HG03460 (cell line): ENCODE measurements around the gene UMPS.
"Not testable (repeated sequence)": the region's sequence is repeated elsewhere in the genome, so short reads cannot be mapped to it uniquely, and the experiment has no call there.

Experiments
- ATAC-seq: cut with Tn5 transposase; IDR thresholded peaks from one replicate; pipeline ENCODE4 v1.9.1; 2021; ENCODE audit not compliant: unreplicated experiment

UMPS gene

GRCh38 chr3:124707223-124707622, 23.0 kb upstream of the UMPS start:
- ATAC-seq: not testable (repeated sequence)

- no peak for ATAC-seq
Measured at GRCh38 chr3:124707656-124708062, 22.6 kb upstream of the UMPS start.

- no peak for ATAC-seq
Measured at GRCh38 chr3:124714223-124714853, 15.9 kb upstream of the UMPS start.

GRCh38 chr3:124722589-124722988, 7.7 kb upstream of the UMPS start:
- no peak for ATAC-seq

GRCh38 chr3:124730941-124731297, 667 bp downstream of the UMPS start:
- ATAC-seq: no peak

GRCh38 chr3:124731760-124732159, 1.5 kb downstream of the UMPS start:
- no peak for ATAC-seq

- ATAC-seq: no peak
Measured at GRCh38 chr3:124741027-124741426, 10.8 kb downstream of the UMPS start.

- no peak for ATAC-seq
Measured at GRCh38 chr3:124745756-124746155, 15.5 kb downstream of the UMPS start.

- no peak for ATAC-seq
Measured at GRCh38 chr3:124747111-124747981, 17.1 kb downstream of the UMPS start.

- ATAC-seq: no peak
Measured at GRCh38 chr3:124748560-124749198, 18.4 kb downstream of the UMPS start.

- ATAC-seq: not testable (repeated sequence)
Measured at GRCh38 chr3:124749877-124750276, 19.6 kb downstream of the UMPS start.

GRCh38 chr3:124751501-124751900, 21.2 kb downstream of the UMPS start:
- no peak for ATAC-seq

- ATAC-seq: no peak
Measured at GRCh38 chr3:124752051-124752450, 21.8 kb downstream of the UMPS start.

GRCh38 chr3:124757926-124758325, 27.7 kb downstream of the UMPS start:
- ATAC-seq: not testable (repeated sequence)

- no peak for ATAC-seq
Measured at GRCh38 chr3:124758851-124759635, 28.8 kb downstream of the UMPS start.

GRCh38 chr3:124759666-124760401, 29.6 kb downstream of the UMPS start:
- no peak for ATAC-seq

- ATAC-seq: no peak
Measured at GRCh38 chr3:124760601-124761000, 30.3 kb downstream of the UMPS start.

- peak; percentile 59 for ATAC-seq
Measured at GRCh38 chr3:124761250-124761796, 31.1 kb downstream of the UMPS start.

- ATAC-seq: no peak
Measured at GRCh38 chr3:124761935-124762660, 31.8 kb downstream of the UMPS start.

GRCh38 chr3:124762661-124763011, 32.4 kb downstream of the UMPS start:
- no peak for ATAC-seq
